Measurements from ENCODE around the gene REC114.

Gene REC114

GRCh38 chr15:73583544-73583943 lies 140.6 kb downstream of the REC114 start:
- no peak for DNase-seq

GRCh38 chr15:73584699-73585420 lies 141.9 kb downstream of the REC114 start:
- no peak for DNase-seq

GRCh38 chr15:73585871-73586654 lies 143.1 kb downstream of the REC114 start:
- DNase-seq = no peak

- DNase-seq = no peak
Observed at GRCh38 chr15:73589766-73590165, 146.8 kb downstream of the REC114 start.

GRCh38 chr15:73590263-73590662 lies 147.3 kb downstream of the REC114 start:
- DNase-seq = no peak

GRCh38 chr15:73593304-73594074 lies 150.5 kb downstream of the REC114 start:
- DNase-seq = no peak

- DNase-seq = no peak
Observed at GRCh38 chr15:73594109-73594508, 151.1 kb downstream of the REC114 start.

- DNase-seq = no peak
Observed at GRCh38 chr15:73596174-73596573, 153.2 kb downstream of the REC114 start.

- DNase-seq = no peak
Observed at GRCh38 chr15:73597036-73597638, 154.2 kb downstream of the REC114 start.

- no peak for DNase-seq
Observed at GRCh38 chr15:73598530-73599160, 155.7 kb downstream of the REC114 start.

- DNase-seq = peak; percentile 63
Observed at GRCh38 chr15:73599934-73600333, 157.0 kb downstream of the REC114 start.

GRCh38 chr15:73600413-73601335 lies 157.7 kb downstream of the REC114 start:
- no peak for DNase-seq

- peak; percentile 62 for DNase-seq
Observed at GRCh38 chr15:73601451-73602445, 158.8 kb downstream of the REC114 start.

GRCh38 chr15:73602446-73602843 lies 159.5 kb downstream of the REC114 start:
- peak; percentile 19 for DNase-seq

GRCh38 chr15:73602992-73603391 lies 160.0 kb downstream of the REC114 start:
- DNase-seq = no peak

- no peak for DNase-seq
Observed at GRCh38 chr15:73604477-73604876, 161.5 kb downstream of the REC114 start.

GRCh38 chr15:73605759-73606436 lies 162.9 kb downstream of the REC114 start:
- no peak for DNase-seq

- DNase-seq = no peak
Observed at GRCh38 chr15:73607405-73607804, 164.4 kb downstream of the REC114 start.

- no peak for DNase-seq
Observed at GRCh38 chr15:73607843-73608242, 164.9 kb downstream of the REC114 start.

- no peak for DNase-seq
Observed at GRCh38 chr15:73608475-73608874, 165.5 kb downstream of the REC114 start.

Measured in EL (cell line).